Superior temporal gyrus (tissue), 1 donor: ENCODE results near the gene FNBP1L.

Experiments used
- DNase-seq: peaks from one replicate; pipeline ENCODE4 v3.0.0-alpha.2; 2016; ENCODE audit errors: extremely low spot score

The FNBP1L gene

GRCh38 chr1:93489756-93490155 lies 41.8 kb downstream of the FNBP1L start:
- DNase-seq: no peak

GRCh38 chr1:93490357-93490756 lies 42.4 kb downstream of the FNBP1L start:
- no peak for DNase-seq

DNA sequence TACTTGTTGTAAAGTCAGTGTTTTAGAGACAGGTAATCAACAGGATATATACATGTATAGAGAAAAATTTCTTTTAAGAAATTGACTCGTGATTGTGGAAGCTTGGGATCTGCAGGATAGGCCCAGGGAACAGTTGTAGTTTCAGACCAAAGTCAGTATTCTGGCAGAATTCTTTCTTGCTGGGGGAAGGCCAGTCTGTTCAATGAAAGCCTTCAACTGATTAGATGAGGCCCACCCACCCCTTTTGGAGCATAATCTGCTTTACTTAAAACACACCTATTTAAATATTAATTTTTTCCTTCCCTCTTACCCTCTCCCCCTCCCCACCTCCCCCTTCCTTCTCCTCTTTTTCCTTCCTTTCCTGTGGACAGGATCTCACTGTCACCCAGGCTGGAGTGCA lies 48.0 kb downstream of the FNBP1L start:
- DNase-seq: no peak

DNA sequence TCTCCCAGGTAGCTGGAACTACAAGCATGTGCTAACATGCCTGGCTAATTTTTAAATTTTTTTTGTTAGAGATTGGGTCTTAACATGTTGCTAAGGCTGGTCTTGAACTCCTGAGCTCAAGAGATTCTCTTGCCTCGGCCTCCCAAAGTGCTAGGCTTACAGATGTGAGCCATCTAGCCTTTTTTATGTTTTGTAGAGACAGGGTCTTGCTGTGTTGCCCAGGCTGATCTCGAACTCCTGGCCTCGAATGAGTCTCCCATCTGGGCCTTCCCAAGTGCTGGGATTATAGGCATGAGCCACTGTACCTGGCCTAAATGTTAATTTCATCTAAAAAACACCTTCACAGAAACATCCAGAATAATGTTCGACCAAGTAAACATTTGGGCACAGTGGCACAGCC lies 48.6 kb downstream of the FNBP1L start:
- DNase-seq: no peak

DNA sequence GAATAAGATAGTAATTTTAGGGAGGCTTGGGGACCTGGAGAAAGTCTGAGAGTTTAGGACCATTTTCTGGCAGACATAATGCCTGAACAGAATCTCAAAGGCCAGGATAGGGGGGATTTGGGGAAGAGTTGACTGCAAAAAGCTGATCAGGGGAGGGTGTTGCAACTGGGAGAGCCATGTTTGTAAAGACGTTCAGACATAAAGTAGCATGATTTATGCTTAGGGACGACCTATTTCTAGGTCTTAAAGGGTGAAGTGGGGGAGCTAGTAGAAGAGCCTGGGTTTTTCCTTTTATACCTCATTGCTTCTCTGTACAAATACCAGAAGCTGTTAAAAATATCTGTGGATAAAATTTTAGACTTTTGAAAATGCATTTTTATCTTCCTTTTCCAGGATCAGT lies 51.2 kb downstream of the FNBP1L start:
- no peak for DNase-seq

DNA sequence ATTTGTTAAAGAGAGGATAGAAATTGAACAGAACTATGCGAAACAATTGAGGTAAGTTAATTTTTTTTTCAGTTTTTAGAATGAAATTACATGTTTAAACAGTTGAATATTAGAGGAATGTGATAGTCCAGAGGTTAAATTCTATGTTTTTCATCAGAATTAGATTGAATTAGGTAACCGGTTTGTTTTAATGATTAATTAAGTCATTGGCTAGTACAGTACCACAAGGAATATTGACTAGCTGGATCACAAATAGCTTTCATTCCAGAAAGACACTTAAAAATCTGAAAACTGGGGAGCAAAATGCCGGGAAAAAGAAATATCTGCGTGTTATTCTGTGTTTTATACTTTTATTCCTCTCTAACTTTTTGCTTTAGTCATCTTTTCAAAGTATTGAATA lies 51.6 kb downstream of the FNBP1L start:
- no peak for DNase-seq

GRCh38 chr1:93500275-93500674 lies 52.4 kb downstream of the FNBP1L start:
- no peak for DNase-seq

GRCh38 chr1:93501399-93501798 lies 53.5 kb downstream of the FNBP1L start:
- no peak for DNase-seq

- no peak for DNase-seq
These were observed 54.0 kb downstream of the FNBP1L start for GRCh38 chr1:93501829-93502369.

DNA sequence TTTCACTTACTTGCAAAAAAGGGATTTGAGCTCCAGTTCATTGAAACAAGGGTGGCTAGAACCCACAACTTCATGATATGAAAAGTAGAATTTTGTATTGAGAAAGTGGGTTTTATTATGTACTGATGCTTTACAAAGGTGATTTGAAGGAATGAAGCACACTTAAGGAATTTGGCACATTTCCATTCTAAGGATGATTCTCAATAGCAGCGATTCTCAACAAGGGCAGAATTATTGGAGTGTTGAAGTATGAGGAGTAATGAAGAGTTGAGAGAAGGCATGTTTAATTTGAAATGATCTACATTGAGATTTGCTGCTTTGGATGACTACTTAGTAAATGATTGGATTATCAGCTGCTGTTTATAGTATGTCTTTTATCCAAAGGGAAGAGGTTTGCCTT lies 54.7 kb downstream of the FNBP1L start:
- DNase-seq: no peak

- no peak for DNase-seq
These were observed 55.2 kb downstream of the FNBP1L start for GRCh38 chr1:93503163-93503562.

DNA sequence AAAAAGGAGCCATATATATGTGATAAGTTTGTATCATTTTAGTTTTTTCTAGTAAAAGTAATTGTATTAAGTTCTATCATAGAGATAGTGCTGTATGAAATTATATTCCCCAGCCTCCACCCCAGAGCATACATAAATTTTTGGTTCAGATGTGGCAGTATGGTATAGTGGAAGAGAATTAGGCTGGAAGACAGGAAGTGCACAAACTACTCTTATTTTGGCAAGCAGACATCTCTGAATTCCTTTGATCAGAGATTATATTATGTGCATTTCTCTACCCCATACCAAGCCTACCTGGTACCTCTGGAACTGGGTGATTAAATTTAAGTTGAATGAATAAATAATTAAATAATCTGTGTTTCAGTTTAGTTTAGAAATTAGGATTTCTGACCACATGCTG lies 55.9 kb downstream of the FNBP1L start:
- no peak for DNase-seq

GRCh38 chr1:93504247-93505033 lies 56.5 kb downstream of the FNBP1L start:
- DNase-seq: no peak

DNA sequence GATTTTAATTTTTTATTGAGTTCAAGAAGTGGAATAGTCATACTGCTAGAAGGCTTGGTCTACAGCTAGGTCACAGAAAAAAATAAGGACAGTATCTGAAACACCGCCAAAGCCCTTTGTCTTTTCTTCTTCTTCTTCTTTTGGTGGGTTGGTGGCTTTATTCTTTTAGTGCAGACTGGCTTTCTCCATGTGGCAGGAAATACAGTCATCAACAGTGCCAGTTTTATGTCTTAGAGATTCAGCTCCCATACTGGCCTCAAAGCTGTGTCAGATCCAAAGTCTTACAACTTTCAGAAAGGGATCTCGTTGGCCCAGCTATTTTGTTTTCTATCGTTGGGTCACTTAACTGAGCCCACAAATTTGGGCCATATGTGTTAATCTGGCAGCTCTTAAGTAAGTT lies 58.2 kb downstream of the FNBP1L start:
- no peak for DNase-seq

DNA sequence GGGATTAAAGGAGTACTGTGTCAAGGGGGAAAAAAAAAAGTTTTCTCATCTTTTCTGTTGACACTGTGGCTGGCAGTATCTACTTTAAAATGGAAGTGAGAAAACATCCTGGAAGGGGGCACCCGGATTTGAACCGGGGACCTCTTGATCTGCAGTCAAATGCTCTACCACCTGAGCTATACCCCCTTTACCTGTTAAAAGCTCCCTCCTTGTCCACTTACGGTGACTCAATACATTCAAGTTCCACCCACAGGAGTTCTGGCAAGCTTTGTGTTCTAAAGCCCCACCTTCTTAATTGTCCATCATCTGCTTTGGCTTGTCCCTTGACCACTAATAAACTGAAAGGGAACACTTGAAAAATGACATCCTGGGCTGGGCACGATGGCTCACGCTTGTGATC lies 68.2 kb downstream of the FNBP1L start:
- no peak for DNase-seq

DNA sequence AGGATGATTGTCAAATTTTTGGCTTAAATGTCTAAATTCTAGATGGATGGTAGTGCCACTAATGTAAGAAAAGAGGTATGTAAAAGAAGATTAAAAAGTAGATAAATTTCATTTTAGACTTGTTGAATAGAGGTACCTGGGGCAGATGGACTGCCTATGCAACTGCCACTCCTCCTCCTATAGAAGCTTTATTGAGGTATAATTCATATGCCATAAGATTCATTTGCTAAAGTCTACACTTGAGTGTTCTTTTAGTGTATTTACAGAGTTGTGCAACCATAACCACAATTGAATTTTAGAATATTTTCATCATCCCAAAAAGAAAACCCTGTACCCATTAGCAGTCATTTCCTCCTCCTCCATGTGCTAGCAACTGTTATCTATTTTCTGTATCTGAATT lies 70.6 kb downstream of the FNBP1L start:
- no peak for DNase-seq

GRCh38 chr1:93519199-93519829 lies 71.4 kb downstream of the FNBP1L start:
- no peak for DNase-seq

GRCh38 chr1:93521618-93522017 lies 73.7 kb downstream of the FNBP1L start:
- no peak for DNase-seq

- no peak for DNase-seq
These were observed 74.8 kb downstream of the FNBP1L start for GRCh38 chr1:93522721-93523120.

DNA sequence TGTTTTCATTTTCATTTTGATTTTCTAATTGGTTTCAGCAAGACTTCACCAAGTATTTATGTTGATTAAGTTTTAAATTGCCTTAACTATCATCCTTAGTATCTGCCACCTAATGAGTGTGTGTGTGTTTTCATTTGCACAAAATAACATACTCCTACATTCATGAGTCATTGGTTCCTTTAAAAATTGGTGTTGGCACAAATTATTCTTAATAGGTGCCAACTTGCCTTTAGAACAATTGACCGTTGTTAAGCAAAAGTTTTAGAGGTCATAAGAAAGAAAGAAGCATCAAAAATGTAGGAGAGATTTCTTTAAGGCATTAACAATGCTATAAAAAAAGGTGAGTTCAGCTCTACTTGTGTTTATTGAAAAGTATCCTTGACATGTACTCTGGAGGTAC lies 77.5 kb downstream of the FNBP1L start:
- no peak for DNase-seq

GRCh38 chr1:93526431-93526830 lies 78.5 kb downstream of the FNBP1L start:
- no peak for DNase-seq

DNA sequence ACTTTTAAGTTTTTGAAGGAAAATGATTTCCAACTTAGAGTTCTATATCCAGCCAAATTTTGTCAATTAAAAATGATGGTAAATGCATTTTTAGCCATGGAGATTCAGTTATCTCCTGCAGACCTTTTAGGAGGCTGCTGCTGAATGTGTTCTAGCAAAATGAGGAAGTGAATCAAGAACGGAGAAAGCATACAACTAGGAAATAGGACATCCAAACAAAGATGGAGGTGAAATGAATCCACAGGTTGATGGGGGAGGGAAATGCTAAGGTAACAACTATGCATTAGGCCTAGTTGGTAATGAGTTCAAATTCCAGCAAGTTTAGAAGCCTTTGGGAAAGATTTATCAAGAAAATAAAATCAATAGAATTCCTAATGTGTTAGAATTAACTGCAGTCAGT lies 80.5 kb downstream of the FNBP1L start:
- DNase-seq: no peak

- DNase-seq: no peak
These were observed 83.3 kb downstream of the FNBP1L start for GRCh38 chr1:93531193-93531592.
